Colonic mucosa (tissue), 4 donors: ENCODE measurements around the gene ELP2. TPM values are rescaled to one million over a fixed set of nuclear protein-coding genes. Genes with fewer than 3 reads are reported as not detected.
A peak's percentile ranks its signal among the peaks of the same experiment; 100 is the strongest.
"Not testable (repeated sequence)": the region's sequence is repeated elsewhere in the genome, so short reads cannot be mapped to it uniquely, and the experiment has no call there.

ENCODE experiments used
- DNase-seq: peaks from one replicate; pipeline ENCODE4 v3.0.0-alpha.2; 2020
- H3K27ac ChIP-seq: fragments of 200-600 bp; one replicate; pipeline ENCODE4 v1.8.0; 2021
- H3K27me3 ChIP-seq: fragments of 200-600 bp; one replicate; pipeline ENCODE4 v1.8.0; 2021
- H3K36me3 ChIP-seq: fragments of 200-600 bp; one replicate; pipeline ENCODE4 v1.8.0; 2021
- H3K4me1 ChIP-seq: fragments of 200-600 bp; one replicate; pipeline ENCODE4 v1.8.0; 2021; ENCODE audit warnings: mild to moderate bottlenecking
- H3K4me3 ChIP-seq: fragments of 200-600 bp; one replicate; pipeline ENCODE4 v1.8.0; 2021
- H3K9ac ChIP-seq, 2 donors: one replicate each; pipeline ENCODE4 v1.7.0; 2013; ENCODE audit warnings: control low read depth in 2 of 2, low read depth in 2 of 2, low read length in 2 of 2
- H3K9me3 ChIP-seq: fragments of 200-600 bp; one replicate; pipeline ENCODE4 v1.8.0; 2021
- CTCF ChIP-seq: fragments of 200-600 bp; IDR thresholded peaks from one replicate; pipeline ENCODE4 v1.8.0; 2022; ENCODE audit warnings: antibody characterized with exemption, mild to moderate bottlenecking
- intact Hi-C: fragments of 100-400 bp; cut with DNase I; formaldehyde crosslinking; loops from one replicate; pipeline ENCODE4 v1.14.1; 2022
- total RNA-seq, 2 donors: library from RNA; stranded (reverse); fragmentation: NEBNext Ultra II Directional in 1 of 2; extraction: Animal tissue kit (Norgen Biotek cat#: 25700) in 1 of 2; gene quantifications; one replicate each; pipeline ENCODE4 v1.2.1, GENCODE V29; 2021
- donor health status: healthy.
- donor health status: DM: no; HTN: no; CAD: no.
- donor health status: DM: no; HTN: no; CAD: no.

ELP2 gene
- total RNA-seq, 2 donors from 2014 or later = 48.3 to 51.6 TPM

- no peaks in the 10 kb centered on the region for H3K4me1 ChIP-seq
- H3K36me3 ChIP-seq = peaks cover 5% of the 10 kb centered on the region
- TF ChIP-seq CTCF = no peak
- H3K27ac ChIP-seq = no peak overlapping the region
- no peak overlapping the region for H3K4me3 ChIP-seq
- H3K9ac ChIP-seq = no peak overlapping the region
- no peaks in the 10 kb centered on the region for H3K27me3 ChIP-seq
- H3K9me3 ChIP-seq = no peaks in the 10 kb centered on the region
- DNase-seq = no peak
- intact Hi-C loops = no loop called here
These were observed 31.3 kb downstream of the ELP2 start for GRCh38 chr18:36160959-36161371.

DNA sequence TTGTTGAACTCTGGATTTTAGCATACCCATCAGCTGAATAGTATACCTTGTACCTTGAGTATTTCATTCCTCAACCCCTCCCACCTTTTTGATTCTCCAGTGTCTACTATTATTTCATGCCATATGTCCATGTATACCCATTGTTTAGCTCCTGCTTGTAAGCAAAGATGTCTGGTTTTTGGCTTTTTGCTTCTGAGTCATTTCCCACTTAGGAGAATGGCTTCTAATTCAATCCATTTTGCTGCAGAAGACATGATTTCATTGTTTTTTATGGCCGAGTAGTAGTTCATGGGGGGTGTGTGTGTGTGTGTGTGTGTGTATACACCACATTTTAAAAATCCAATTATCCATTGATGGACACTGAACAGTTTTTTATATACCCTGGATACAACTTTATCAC, 33.3 kb downstream of the ELP2 start:
- Histone ChIP-seq H3K27ac (no peak overlapping the region), H3K9me3 (no peaks in the 10 kb centered on the region), H3K27me3 (no peaks in the 10 kb centered on the region), H3K4me1 (no peaks in the 10 kb centered on the region), H3K36me3 (peaks cover 5% of the 10 kb centered on the region), H3K9ac (no peak overlapping the region), H3K4me3 (no peak overlapping the region)
- no peak for DNase-seq
- no peak for TF ChIP-seq CTCF
- intact Hi-C loops = no loop called here

GRCh38 chr18:36167692-36168218, 38.1 kb downstream of the ELP2 start:
- H3K27me3 ChIP-seq = no peaks in the 10 kb centered on the region
- DNase-seq = no peak
- no peak overlapping the region for H3K4me3 ChIP-seq
- no peak for TF ChIP-seq CTCF
- no peak overlapping the region for H3K27ac ChIP-seq
- H3K9ac ChIP-seq = no peak overlapping the region
- H3K4me1 ChIP-seq = no peaks in the 10 kb centered on the region
- intact Hi-C loops = no loop called here
- no peaks in the 10 kb centered on the region for H3K36me3 ChIP-seq
- H3K9me3 ChIP-seq = no peaks in the 10 kb centered on the region

DNA sequence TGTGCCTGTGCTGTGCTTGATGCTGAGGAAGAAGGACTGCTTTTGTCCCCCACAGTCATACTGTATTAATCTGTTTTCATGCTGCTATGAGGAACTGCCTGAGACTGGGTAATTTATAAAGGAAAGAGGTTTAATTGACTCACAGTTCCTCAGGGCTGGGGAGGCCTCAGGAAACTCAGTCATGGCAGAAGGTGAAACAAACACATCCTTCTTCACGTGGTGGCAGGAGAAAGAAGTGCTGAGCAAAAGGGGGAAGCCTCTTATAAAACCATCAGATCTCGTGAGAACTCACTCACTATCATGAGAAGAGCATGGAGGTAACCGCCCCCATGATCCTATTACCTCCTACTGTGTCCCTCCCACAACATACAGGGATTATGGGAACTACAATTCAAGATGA, 38.6 kb downstream of the ELP2 start:
- H3K9ac ChIP-seq, H3K4me3 ChIP-seq, H3K27ac ChIP-seq, DNase-seq, H3K9me3 ChIP-seq, H3K4me1 ChIP-seq, H3K36me3 ChIP-seq, H3K27me3 ChIP-seq, intact Hi-C loops: not testable (repeated sequence)

DNA sequence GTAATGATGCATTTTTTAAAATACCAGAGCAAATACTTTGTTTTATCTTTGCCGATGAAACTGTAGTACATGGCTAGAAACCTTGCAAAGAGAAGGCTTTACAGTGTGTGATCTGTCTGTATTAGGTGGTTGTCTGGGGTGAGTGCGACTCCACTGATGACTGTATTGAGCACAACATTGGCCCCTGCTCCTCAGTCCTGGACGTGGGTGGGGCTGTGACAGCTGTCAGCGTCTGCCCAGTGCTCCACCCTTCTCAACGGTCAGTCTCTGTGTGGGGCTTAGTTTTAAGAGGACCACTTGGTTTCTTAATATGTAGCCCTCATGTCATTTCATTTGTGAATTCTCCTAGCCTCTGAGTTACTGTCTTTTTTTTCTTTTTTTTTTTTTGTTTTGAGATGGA, 40.2 kb downstream of the ELP2 start:
- no peak overlapping the region for H3K9ac ChIP-seq
- intact Hi-C loops = no loop called here
- H3K9me3 ChIP-seq = no peaks in the 10 kb centered on the region
- H3K27me3 ChIP-seq = no peaks in the 10 kb centered on the region
- no peak overlapping the region for H3K4me3 ChIP-seq
- no peaks in the 10 kb centered on the region for H3K4me1 ChIP-seq
- TF ChIP-seq CTCF = no peak
- no peaks in the 10 kb centered on the region for H3K36me3 ChIP-seq
- no peak for DNase-seq
- no peak overlapping the region for H3K27ac ChIP-seq

GRCh38 chr18:36175481-36175880, 45.8 kb downstream of the ELP2 start:
- peaks cover 5% of the 10 kb centered on the region for H3K4me1 ChIP-seq

More at GRCh38 chr18:36175481-36175880, 45.8 kb downstream of the ELP2 start:
- TF ChIP-seq CTCF = no peak
- H3K4me3 ChIP-seq = no peak overlapping the region
- no peaks in the 10 kb centered on the region for H3K36me3 ChIP-seq
- no peak for DNase-seq
- H3K27ac ChIP-seq = peak overlapping the region; percentile 4
- intact Hi-C loops = no loop called here
- no peaks in the 10 kb centered on the region for H3K27me3 ChIP-seq
- no peaks in the 10 kb centered on the region for H3K9me3 ChIP-seq
- H3K9ac ChIP-seq = no peak overlapping the region
